Prostate gland (tissue), 2 donors: Measurements from ENCODE around the gene HDAC10.

Experiments
- CTCF ChIP-seq, 4 experiments: fragments of 200-600 bp in 2 of 4; fragments of 450-650 bp in 2 of 4; sonication (generic) in 2 of 4; IDR thresholded peaks; 1 replicate in 3 of 4; 2 replicates in 1 of 4; pipeline ENCODE4 v1.5.1; 2016 to 2019; ENCODE audit warnings: antibody characterized with exemption in 4 of 4, mild to moderate bottlenecking in 2 of 4, moderate library complexity in 2 of 4
- POLR2A ChIP-seq: fragments of 450-650 bp; IDR thresholded peaks from one replicate; pipeline ENCODE4 v1.6.1; 2016; ENCODE audit warnings: antibody characterized with exemption, mild to moderate bottlenecking
- POLR2AphosphoS5 ChIP-seq: sonication (generic); formaldehyde crosslinking; IDR thresholded peaks from one replicate; pipeline ENCODE4 v1.6.1; 2017; ENCODE audit warnings: antibody characterized with exemption

DNA sequence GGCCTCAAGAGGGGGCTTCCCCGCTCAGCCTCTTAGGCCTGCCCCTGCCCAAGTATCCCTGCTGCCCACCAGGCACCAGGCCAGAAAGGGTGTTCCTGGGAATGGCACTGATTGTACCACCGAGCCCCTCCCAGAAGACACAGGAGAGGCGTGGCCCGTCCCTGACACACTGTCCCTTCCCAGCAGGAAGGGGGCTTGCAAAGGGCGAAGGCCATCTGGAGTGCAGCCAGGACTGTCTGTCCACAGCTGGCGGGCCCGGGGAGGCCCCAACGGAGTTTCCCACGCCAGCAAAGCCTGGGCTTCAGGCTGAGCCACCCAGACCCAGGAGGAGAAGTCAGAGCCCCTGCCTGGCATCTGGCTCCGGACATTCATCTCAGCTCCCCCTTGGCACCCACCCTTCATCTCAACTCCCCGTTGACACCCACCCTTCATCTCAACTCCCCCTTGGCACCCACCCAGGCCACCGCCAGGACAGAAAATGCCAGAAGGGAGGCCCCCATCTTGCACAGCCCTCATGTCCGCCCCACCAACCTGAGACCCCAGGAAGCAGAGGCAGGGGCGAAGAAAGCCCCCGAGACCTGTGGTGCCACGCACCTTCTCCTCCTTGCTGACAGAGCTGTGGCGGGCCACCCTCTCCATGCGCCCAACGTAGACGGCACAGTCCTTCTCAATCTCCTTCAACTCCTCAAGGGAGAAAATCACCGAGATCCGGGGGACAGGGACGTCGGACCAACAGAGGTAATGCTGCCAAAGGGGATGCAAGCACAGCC is 25.7 kb downstream of the HDAC10 start:
- no peak for TF ChIP-seq POLR2A
- no peak for TF ChIP-seq CTCF (IDR thresholded peaks at IDR 0.05)
- TF ChIP-seq POLR2AphosphoS5 = no peak
